SH-SY5Y (cell line): ENCODE results near the gene AKAP12.
A peak's percentile ranks its signal among the peaks of the same experiment; 100 is the strongest.

ENCODE experiments used
- GATA2 ChIP-seq: IDR thresholded peaks from 2 replicates; pipeline ENCODE4 v1.6.1; 2011; ENCODE audit warnings: mild to moderate bottlenecking, low read depth, low read length
- GATA3 ChIP-seq: IDR thresholded peaks from 2 replicates; pipeline ENCODE4 v1.6.1; 2011; ENCODE audit warnings: low read depth, mild to moderate bottlenecking, low read length, moderate library complexity

Gene AKAP12

DNA sequence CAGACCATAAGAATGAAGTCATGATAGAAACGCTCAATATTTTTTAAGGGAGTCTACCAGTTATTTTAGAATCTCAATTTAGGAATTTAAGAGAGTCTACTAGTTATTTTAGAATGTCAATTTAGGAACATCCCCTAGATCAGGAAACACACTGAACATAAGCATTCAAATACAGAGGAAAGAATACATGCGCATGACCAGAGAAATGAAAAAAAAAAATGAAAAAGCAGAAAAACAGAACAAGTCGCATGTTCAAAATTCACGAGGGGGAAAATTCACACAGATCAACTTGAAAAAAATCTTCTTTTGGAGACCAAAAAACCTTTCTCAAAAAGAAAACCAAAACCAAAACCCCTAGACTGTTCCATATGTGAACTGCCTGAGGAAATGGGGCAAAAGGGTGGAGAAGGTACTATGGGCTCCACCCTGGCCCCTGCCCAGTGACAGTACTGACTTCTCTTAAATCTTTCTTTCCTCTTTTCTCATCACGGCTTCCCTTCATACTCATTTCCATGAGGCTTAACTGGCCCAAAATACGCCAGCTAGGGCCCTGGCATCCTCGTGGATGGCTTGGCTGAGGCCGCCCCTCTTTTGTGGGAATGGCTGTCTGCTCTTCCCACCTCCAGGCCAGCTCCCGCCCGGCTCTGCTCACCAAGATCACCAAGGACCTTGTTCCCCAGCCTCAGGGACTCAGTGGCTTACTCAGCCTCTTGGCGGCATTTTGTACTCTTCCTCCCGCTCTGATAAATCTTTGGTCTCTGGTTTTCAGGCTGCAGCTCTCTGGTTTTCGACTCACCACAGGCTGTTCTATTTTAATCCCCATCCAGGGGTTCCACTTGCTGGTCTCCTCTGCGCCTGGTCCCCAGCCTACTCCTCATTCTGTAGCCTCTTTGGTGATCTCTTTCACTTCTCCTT lies 140.4 kb downstream of the AKAP12 start:
- TF ChIP-seq GATA3 (no peak), GATA2 (no peak)

DNA sequence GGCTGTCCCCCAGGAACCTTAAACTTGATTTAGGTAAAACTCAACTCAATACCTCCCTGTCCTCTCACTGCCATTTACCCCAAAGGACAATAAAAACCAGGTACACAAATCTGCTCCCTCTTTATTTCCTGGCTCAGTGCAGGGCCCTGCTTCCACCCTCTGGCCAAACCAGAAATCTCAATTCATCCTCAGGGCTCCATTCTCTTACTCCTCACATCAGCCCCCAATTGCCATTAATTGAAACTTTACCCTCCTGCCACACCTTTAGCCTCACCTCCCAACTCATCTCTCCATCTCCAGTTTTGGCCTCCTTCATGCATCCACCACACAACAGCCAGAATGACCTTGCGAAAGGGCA lies 141.1 kb downstream of the AKAP12 start:
- no peak for TF ChIP-seq GATA3
- TF ChIP-seq GATA2: no peak

DNA sequence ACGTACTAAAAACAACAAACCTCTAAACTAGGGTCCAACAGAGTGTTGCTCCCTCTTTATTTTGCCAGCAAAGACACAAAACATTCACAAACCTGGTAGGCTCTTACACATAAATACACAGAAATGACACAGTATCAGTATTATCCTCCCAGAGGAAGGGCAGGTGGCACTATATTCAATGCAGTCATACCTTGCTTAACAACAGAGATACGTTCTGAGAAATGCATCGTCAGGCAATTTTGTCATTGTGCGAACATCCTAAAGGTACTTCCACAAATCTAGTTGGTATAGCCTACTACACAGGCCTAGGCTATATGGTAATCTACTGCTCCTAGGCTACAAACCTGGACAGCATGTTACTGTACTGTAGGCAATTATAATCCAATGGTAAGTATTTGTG lies 142.0 kb downstream of the AKAP12 start:
- TF ChIP-seq GATA2: no peak
- TF ChIP-seq GATA3: no peak

DNA sequence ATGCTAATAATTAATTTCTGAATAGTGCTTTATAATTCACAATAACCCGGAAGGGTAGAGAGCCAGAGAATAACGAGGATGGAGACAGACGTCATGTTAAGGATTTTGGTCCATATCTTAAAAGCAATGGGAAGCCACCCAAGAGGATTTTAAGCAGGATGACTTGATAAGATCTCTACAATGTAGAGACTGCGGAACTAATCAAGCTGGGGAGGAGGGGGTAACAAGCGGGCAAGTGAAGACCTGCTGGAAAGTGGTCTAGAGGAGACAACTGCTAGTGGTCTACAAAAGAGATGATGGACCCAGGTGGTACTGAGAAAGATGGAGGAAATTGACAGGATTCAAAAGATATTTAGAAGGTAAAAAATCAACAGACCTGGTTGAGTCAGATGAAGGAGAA lies 144.4 kb downstream of the AKAP12 start:
- TF ChIP-seq GATA2 (no peak), GATA3 (peak; percentile 20; the same call in 1 of the 2 replicates)

DNA sequence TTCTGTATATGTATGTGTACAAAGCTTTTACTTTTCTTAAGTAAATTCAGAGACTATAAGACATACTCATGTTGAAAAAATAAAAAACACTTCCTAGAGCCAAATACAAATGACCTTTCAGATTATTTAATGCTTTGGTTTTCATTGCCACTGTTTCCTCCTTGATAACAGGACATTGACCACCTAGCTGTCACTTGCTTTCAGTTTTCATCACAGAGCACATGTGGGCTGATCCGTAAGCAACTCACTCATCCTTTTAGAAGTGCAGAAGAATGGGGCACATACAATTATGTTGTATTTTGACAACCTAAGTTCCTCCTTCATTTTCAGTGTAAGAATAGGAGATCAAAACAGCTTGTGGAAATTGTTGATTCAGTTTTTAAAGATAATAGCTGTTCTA lies 145.4 kb downstream of the AKAP12 start:
- TF ChIP-seq GATA3 (no peak), GATA2 (no peak)

DNA sequence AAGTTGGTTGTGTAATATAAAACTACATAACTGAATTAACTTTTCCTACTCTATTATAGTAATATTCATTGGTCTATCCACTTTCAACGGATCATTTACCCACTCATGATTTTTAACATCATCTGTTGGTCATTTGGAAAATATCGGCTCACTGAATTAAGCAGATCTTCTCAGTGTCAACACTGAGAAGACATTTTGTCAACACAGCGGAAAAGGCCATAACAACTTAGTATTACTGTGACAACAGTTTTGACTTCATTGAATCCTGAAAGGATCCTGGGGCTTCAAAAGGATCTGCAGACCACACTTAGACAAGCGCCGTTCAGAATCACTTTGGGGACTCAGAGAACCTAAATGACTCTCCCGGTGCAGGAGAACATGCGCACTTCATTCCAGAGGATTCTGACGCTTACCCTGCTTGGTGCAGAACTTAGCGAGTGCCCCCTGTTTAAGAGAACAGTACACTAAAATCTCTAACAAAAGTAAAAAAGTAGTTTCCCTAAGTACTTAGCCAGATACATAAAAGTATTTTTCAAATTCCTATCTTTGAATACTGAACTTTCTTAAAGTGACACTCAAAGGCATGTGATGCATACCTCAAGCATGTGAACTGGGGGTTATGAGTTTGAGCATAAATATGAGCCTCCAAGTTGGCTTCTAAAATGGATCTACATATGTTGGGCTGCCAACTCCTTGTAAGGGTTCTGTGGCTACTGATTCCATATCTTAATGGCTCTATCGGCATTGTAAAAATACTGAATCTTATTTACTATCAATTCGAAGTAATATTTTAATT lies 147.6 kb downstream of the AKAP12 start:
- TF ChIP-seq GATA3 (no peak), GATA2 (no peak)

DNA sequence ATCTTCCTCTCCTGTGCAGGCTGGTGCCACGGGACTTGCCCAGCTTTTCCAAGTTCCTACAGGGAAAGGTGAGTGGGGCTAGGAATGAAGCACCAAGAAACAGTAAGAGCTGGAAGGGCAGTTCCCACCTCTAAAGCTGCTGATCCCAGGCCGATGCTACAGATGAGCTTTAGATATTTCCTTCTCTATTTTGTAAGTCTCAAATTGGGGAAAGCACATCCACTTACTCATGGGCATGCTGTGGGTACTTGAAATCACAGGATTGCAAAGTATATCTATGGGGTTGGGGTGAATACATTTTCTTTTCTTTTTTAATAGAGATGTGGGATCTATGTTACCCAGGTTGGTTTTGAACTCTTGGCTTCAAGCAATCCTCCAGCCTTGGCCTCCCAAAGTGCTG lies 148.5 kb downstream of the AKAP12 start:
- TF ChIP-seq GATA3: no peak
- TF ChIP-seq GATA2: no peak

DNA sequence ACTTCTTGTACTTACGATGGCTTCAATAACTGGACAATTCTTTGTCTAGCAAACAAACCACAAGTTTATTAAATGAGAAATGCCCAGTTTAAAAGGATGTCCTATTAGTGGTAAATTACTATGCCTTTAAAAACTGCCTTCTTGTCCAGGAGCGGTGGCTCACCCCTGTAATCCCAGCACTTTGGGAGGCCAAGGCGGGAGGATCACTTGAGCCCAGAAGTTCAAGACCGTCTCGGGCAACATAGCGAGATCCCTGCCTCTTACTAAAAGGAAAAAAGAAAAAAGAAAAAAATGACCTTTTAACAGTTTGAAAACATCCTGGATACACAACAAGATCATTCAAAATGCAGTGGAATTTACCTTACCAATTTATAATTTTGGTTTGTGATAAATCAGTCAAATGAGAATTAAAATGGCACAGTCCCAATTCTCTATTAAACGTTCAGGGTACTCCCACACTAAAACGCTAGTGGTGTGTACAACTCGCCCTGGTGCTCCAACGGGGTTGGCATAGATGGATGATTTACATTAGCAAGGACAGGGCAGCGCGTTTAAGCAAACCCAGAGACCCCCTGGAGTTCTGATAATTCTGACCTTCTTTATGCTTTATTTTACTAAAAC lies 149.3 kb downstream of the AKAP12 start:
- TF ChIP-seq GATA3: no peak
- no peak for TF ChIP-seq GATA2

DNA sequence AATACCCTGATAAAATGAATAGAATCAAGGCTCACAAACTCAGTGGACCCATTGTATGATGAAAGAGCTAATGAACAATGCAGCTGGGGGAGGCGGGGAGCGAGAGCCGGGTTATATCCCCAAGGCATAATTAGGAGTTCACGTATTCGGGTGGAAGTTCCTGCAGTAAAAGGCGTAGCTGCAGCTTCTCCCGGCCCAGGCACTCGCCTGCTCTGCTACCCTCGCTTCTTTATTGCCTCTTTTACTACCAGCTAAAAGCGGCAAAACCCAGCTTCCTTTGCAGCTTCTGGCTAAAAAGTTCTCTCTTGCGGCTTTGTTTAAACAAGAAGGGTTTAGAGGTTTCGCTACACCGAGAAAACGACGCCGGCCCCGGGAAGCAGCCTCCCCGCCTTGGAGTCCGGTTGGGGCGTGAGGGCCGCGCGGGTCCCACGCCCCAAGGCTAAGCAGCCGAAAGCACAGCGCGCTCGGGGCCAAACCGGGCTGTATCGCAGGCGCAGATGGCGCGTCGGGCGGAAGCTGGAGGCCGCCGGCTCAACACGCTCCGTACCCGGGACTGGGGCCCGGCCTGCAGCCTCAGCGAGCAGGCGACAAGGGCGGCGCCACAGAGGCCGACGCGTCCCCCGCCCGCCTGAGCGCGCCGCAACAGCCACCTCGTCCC lies 150.0 kb downstream of the AKAP12 start:
- TF ChIP-seq GATA2 (no peak), GATA3 (no peak)

DNA sequence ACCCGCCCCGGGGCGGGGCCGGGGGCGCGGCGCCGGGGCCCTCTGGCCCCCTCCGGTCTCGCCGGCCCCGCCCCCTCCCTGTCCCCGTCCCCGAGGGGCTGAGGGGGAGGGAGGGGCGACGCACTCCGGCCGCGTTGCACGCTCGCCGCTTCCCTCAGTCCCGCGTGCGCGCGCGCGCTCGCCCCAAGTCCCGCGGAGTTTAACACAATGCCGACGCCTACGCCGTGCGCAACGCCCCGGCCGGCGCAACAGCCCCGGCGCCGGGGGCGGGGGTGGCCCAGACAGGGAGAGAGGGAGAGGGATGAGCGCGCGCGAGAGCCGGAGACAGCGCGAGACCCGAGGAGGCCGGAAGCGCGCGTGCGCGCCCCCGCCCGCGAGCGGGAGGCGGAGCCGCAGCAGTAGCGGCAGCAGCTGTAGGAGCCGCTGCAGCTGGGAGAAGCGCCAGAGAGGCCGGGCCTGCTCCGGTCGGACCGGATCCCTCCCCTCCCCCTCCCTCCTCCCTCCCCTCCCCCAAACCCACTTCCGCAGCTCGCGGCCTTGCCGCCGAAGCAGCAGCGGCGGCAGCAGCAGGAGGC lies 150.6 kb downstream of the AKAP12 start:
- no peak for TF ChIP-seq GATA3
- no peak for TF ChIP-seq GATA2

DNA sequence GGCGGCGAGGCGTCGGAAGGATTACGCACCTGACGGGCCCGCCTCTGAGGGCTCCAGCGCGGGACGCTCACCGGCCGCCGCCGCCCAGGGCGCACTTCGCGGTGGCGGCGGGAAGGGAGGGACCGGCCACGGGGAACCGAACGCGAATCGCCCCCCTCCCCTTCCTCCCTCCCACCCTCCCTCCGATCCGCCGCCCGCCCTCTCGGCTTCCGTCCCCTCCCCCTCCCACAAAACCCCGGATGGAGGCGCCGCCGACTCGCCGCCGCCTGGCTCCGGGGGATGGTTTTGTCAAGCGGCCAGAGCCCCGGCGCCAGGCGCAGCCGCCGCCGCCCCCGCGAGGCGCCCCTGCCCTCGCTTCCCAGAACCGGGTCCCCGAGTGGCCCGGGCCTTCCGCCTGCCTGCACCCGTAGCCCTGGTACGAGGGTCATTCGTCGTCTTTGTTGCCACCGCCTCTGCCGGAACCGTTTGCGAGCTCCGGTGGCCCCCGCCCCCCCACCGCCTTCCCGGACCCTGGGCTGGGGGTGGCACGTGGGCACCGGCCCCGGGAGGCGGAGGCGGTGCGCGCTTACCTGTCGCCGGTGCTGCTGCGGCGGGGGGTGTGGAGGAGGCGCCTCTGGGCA lies 151.2 kb downstream of the AKAP12 start:
- TF ChIP-seq GATA3: no peak
- no peak for TF ChIP-seq GATA2

DNA sequence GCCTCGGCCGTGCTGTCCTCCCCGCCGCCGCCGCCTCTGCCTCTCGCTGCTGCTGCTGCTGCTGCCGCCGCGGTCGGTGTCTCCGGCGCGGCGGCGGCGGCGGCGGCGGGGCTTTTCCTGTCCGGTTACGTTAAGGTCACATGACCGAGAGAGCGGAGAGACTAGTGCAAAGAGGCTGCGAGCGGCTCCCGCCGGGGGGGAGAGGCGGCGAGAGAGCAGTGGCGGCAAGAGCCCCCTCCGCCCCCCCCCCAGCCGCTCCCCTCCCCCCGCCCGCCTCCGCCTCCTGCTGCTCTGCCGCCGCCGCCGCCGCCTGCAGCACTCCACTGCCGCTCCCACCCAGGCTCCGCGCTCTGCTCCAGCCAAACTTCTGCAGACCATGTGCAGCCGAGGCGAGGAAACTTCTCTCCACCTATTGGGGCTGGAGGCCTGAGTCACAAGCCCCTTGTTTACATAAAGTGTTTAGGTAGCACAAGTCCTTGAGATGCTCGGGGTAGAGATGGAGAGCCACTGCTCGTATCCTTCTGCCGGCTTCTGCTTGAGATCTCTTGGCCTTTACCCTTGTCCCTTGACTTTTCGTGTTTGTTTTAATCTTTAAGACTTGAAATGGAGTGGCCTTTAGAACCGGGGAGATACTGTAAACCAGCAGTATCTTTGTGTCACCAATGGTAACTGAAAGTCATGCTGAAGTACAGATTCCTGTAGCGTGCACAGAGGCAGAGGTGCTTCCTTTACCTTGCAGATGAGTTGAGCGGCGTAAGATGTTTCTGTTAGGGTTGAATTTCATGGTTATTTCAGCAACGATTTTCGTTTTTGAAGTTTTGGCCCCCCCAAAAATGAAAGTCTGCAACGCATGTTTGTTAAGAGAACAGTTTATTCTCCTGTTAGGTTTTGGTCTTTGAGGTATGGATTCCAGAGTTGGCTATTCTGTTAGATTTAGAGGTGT lies 152.0 kb downstream of the AKAP12 start, which contains the start of gene ZBTB2:
TSS of gene ZBTB2 (minus strand) at position 89 of the 943 bp plus-strand sequence. CDS start 17,922 bp downstream, outside the sequence.
- TF ChIP-seq GATA2: no peak
- TF ChIP-seq GATA3: no peak
